Pancreas (tissue), 10 donors: ENCODE results near the gene KIF16B. TPM values are rescaled to one million over a fixed set of nuclear protein-coding genes. Genes with fewer than 3 reads are reported as not detected.

Experiments
- ATAC-seq, 4 donors: fragments of 200-7000 bp; cut with Tn5 transposase; one replicate each; pipeline versions ENCODE4 v1.8.0 to v1.9.1; 2020; ENCODE audit warnings: mild to moderate bottlenecking in 4 of 4, moderate library complexity in 4 of 4
- DNase-seq, 6 donors: peaks; one replicate each; pipeline ENCODE4 v3.0.0-alpha.2; 2020
- FAIRE-seq: peaks from 2 replicates; lab custom pipeline; 2012; peaks lifted over from hg19 to GRCh38; lab: Jason Lieb, UNC
- H3K27ac ChIP-seq, 4 donors: fragments of 200-600 bp; sonication (generic); 1 replicate in 3 of 4; 2 replicates in 1 of 4; pipeline versions ENCODE4 v1.5.0 to v1.8.0; 2020
- H3K27me3 ChIP-seq, 4 donors: fragments of 200-600 bp; one replicate each; pipeline ENCODE4 v1.8.0; 2021
- H3K36me3 ChIP-seq, 3 donors: fragments of 200-600 bp; sonication (generic) in 1 of 3; one replicate each; pipeline versions ENCODE4 v1.5.0 to v1.8.0; 2020 to 2021
- H3K4me1 ChIP-seq, 3 donors: fragments of 200-600 bp; one replicate each; pipeline ENCODE4 v1.8.0; 2021
- H3K4me3 ChIP-seq, 4 donors: fragments of 200-600 bp; sonication (generic) in 2 of 4; one replicate each; pipeline versions ENCODE4 v1.5.0 to v1.8.0; 2020 to 2021
- H3K9me3 ChIP-seq, 4 donors: fragments of 200-600 bp; one replicate each; pipeline ENCODE4 v1.8.0; 2021
- CTCF ChIP-seq, 4 donors: fragments of 200-600 bp; sonication (generic) in 3 of 4; IDR thresholded peaks; one replicate each; pipeline versions ENCODE4 v1.5.0 to v1.8.0; 2021; ENCODE audit warnings: antibody characterized with exemption in 4 of 4
- WGBS, 2 donors: extraction: QIAGEN DNeasy Blood & Tissue Kit; methylation state at CpG; one replicate each; pipeline ENCODE4 v1.1.7; 2013; 5-methylcytosine and 5-hydroxymethylcytosine counted together
- intact Hi-C, 3 donors: fragments of 100-400 bp; cut with DNase I; formaldehyde crosslinking; loops; one replicate each; pipeline versions ENCODE4 v1.11.1 to v1.14.2; 2022
- polyA plus RNA-seq, 2 donors: library from polyadenylated mRNA; stranded (reverse); fragments of 200-250 nt; gene quantifications; one replicate each; pipeline ENCODE4 v1.2.3, GENCODE V29; 2013
- total RNA-seq, 6 donors: library from RNA; stranded (reverse); fragmentation: NEBNext Ultra II Directional in 4 of 6; extraction: Animal tissue kit (Norgen Biotek cat#: 25700) in 4 of 6; gene quantifications; one replicate each; pipeline versions ENCODE4 v1.2.1 to v1.2.4, GENCODE V29; 2021 to 2023
- donor health status: healthy with polysubstance abuse.
- donor health status: DM: no; HTN: no; CAD: no; lungs with moderate emphysema.
- donor health status: DM: no; HTN: no; CAD: no.
- donor health status: control.
- donor health status: control.
- donor health status: Bipolar disorder and iron deficiency.
- donor health status: DM: yes; HTN: yes; CAD: no.
- donor health status: DM: no; HTN: no; CAD: no.
- donor health status: DM: no; HTN: no; CAD: no.
- donor health status: DM: yes; HTN: yes; CAD: no.

KIF16B gene
- total and polyA plus RNA-seq, 8 donors, result 4.4 to 12.2 (median 7.3) TPM

GRCh38 chr20:16613954-16614353 is 40.7 kb upstream of the KIF16B start:
- no peak for TF ChIP-seq CTCF (IDR thresholded peaks at IDR 0.05)
- intact Hi-C loops, result no loop called here
- Histone ChIP-seq H3K4me1 (peaks cover 0 to 11% (median 0%) of the 10 kb centered on the region in 3 donors), H3K27ac (no peak overlapping the region), H3K4me3 (no peak overlapping the region), H3K9me3 (no peaks in the 10 kb centered on the region), H3K27me3 (no peaks in the 10 kb centered on the region), H3K36me3 (no peaks in the 10 kb centered on the region)
- WGBS, 2 donors, result 80 to 81% methylated on average over 6 of the region's 6 CpGs
- ATAC-seq (no peak), DNase-seq (no peak), FAIRE-seq (no peak)

- intact Hi-C loops, result no loop called here
- Histone ChIP-seq H3K4me3 (no peak overlapping the region), H3K36me3 (no peaks in the 10 kb centered on the region), H3K9me3 (no peaks in the 10 kb centered on the region), H3K27me3 (no peaks in the 10 kb centered on the region), H3K4me1 (peaks cover 0 to 24% (median 8%) of the 10 kb centered on the region in 3 donors), H3K27ac (no peak overlapping the region)
- 38 to 41% methylated on average over 2 of the region's 2 CpGs for WGBS, 2 donors
- TF ChIP-seq CTCF (IDR thresholded peaks at IDR 0.05), result no peak
- ATAC-seq (no peak), FAIRE-seq (no peak), DNase-seq (no peak)
Measured at GRCh38 chr20:16612706-16613105, 39.5 kb upstream of the KIF16B start.

- Histone ChIP-seq H3K27ac (no peak overlapping the region), H3K27me3 (no peaks in the 10 kb centered on the region), H3K36me3 (no peaks in the 10 kb centered on the region), H3K4me3 (no peak overlapping the region), H3K4me1 (peaks cover 0 to 31% (median 12%) of the 10 kb centered on the region in 3 donors), H3K9me3 (no peaks in the 10 kb centered on the region)
- ATAC-seq, result no peak
- 81 to 89% methylated on average over 6 of the region's 6 CpGs for WGBS, 2 donors
- no peak for DNase-seq
- no peak for FAIRE-seq
- no peak for TF ChIP-seq CTCF (IDR thresholded peaks at IDR 0.05)
- intact Hi-C loops, result no loop called here
Measured at GRCh38 chr20:16611817-16612216, 38.6 kb upstream of the KIF16B start.

GRCh38 chr20:16609066-16609465 is 35.8 kb upstream of the KIF16B start:
- WGBS, 2 donors, result 79 to 89% methylated on average over 9 of the region's 9 CpGs
- Histone ChIP-seq H3K9me3 (no peaks in the 10 kb centered on the region), H3K36me3 (no peaks in the 10 kb centered on the region), H3K27ac (no peak overlapping the region), H3K4me3 (no peak overlapping the region), H3K27me3 (no peaks in the 10 kb centered on the region), H3K4me1 (peaks cover 0 to 31% (median 12%) of the 10 kb centered on the region in 3 donors)
- TF ChIP-seq CTCF (IDR thresholded peaks at IDR 0.05), result no peak
- intact Hi-C loops, result no loop called here
- no peak for FAIRE-seq
- ATAC-seq, result no peak
- no peak for DNase-seq

GRCh38 chr20:16608277-16608650 is 35.0 kb upstream of the KIF16B start:
- Histone ChIP-seq H3K27me3 (no peaks in the 10 kb centered on the region), H3K36me3 (no peaks in the 10 kb centered on the region), H3K4me3 (no peak overlapping the region), H3K4me1 (peaks cover 0 to 31% (median 12%) of the 10 kb centered on the region in 3 donors), H3K9me3 (no peaks in the 10 kb centered on the region), H3K27ac (peak overlapping the region in 2 of 4 donors; percentile 65 to 74)
- FAIRE-seq, result no peak
- intact Hi-C loops, result no loop called here
- TF ChIP-seq CTCF (IDR thresholded peaks at IDR 0.05), result no peak
- ATAC-seq, result peak; percentile 30 to 73 (median 67)
- peak in 3 of 6 donors; percentile 6 to 48 (median 31) for DNase-seq
- WGBS, 2 donors, result 29 to 33% methylated on average over 2 of the region's 2 CpGs
